Neutrophil (primary cell): ENCODE data around the gene ABCC12.
"Not testable (repeated sequence)": the region's sequence is repeated elsewhere in the genome, so short reads cannot be mapped to it uniquely, and the experiment has no call there.

ENCODE experiments used
- H3K27ac ChIP-seq: fragments of 200-600 bp; sonication (generic); 2 replicates; pipeline ENCODE4 v1.5.1; 2016; ENCODE audit warnings: mild to moderate bottlenecking, moderate library complexity
- H3K27me3 ChIP-seq: fragments of 200-600 bp; sonication (generic); 2 replicates; pipeline ENCODE4 v1.6.0; 2016; ENCODE audit warnings: mild to moderate bottlenecking
- H3K36me3 ChIP-seq: fragments of 200-600 bp; sonication (generic); 2 replicates; pipeline ENCODE4 v1.5.1; 2017
- H3K4me1 ChIP-seq, 2 experiments: fragments of 200-600 bp in 1 of 2; sonication (generic) in 1 of 2; 1 replicate in 1 of 2; 2 replicates in 1 of 2; pipeline versions ENCODE4 v1.5.1 to v1.6.1; 2013 to 2016; ENCODE audit warnings: low read depth in 1 of 2, low read length in 1 of 2, mild to moderate bottlenecking in 1 of 2, moderate library complexity in 1 of 2; ENCODE audit not compliant: control insufficient read depth in 1 of 2, insufficient read depth in 1 of 2
- H3K4me3 ChIP-seq, 2 experiments: fragments of 200-600 bp in 1 of 2; sonication (generic) in 1 of 2; 1 replicate in 1 of 2; 2 replicates in 1 of 2; pipeline ENCODE4 v1.5.1; 2013 to 2016; ENCODE audit warnings: low read depth in 1 of 2, low read length in 1 of 2, mild to moderate bottlenecking in 1 of 2, moderate library complexity in 1 of 2
- H3K9me3 ChIP-seq: fragments of 200-600 bp; sonication (generic); 2 replicates; pipeline ENCODE4 v1.5.1; 2016
- TF ChIP-seq, protein P1 (sequence below): fragments of 200-600 bp; sonication (generic); IDR thresholded peaks from 2 replicates; pipeline ENCODE4 v1.5.1; 2016; ENCODE audit warnings: antibody characterized with exemption

The ABCC12 gene

DNA sequence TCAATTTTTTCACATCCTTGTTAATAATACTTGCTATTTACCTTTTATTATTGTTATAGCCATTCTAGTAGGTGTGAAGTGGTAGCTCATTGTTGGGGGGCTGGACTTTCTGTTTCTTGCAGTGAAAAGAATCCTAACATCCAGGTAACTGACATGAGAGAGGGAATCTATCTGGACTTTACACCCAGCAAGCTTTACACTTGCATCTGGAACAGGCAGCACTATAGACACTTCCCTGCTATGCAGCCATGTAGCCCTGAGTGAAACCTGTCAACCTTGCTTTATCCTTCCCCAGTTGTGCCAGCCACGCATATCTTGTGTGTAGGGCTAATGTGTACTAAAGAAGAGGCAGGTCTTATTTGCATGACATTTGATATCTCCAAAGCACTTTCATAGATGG is 16.9 kb upstream of the ABCC12 start:
- TF ChIP-seq, protein P1, sequence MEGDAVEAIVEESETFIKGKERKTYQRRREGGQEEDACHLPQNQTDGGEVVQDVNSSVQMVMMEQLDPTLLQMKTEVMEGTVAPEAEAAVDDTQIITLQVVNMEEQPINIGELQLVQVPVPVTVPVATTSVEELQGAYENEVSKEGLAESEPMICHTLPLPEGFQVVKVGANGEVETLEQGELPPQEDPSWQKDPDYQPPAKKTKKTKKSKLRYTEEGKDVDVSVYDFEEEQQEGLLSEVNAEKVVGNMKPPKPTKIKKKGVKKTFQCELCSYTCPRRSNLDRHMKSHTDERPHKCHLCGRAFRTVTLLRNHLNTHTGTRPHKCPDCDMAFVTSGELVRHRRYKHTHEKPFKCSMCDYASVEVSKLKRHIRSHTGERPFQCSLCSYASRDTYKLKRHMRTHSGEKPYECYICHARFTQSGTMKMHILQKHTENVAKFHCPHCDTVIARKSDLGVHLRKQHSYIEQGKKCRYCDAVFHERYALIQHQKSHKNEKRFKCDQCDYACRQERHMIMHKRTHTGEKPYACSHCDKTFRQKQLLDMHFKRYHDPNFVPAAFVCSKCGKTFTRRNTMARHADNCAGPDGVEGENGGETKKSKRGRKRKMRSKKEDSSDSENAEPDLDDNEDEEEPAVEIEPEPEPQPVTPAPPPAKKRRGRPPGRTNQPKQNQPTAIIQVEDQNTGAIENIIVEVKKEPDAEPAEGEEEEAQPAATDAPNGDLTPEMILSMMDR: no peak
- Histone ChIP-seq H3K9me3 (no peaks in the 10 kb centered on the region), H3K27ac (no peak overlapping the region), H3K4me1 (peaks cover 25 to 33% of the 10 kb centered on the region in 2 experiments), H3K4me3 (no peak overlapping the region), H3K27me3 (no peaks in the 10 kb centered on the region), H3K36me3 (no peaks in the 10 kb centered on the region)

DNA sequence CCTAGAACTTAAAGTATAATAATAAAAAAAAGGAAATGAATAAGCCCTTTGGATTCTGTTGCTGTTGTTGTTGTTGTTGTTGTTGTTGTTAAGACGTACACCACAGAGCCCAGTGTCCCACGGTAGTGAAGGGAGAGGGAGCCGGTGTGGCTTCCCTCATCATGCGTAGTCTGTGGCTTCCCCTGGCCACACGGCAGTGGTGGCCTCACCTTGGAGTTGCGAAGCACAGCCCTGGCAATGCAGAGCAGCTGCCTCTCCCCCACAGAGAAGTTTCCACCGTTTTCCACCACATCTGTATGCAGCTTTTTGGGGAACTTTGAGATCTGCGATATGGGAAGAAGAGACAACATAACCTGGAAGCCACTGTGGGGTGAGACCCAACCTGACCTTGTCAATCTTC is 14.1 kb upstream of the ABCC12 start:
- H3K4me1 ChIP-seq: peaks cover 53 to 61% of the 10 kb centered on the region in 2 experiments
- H3K4me3 ChIP-seq: no peak overlapping the region
- H3K27ac ChIP-seq: peak overlapping the region; percentile 62
- no peaks in the 10 kb centered on the region for H3K27me3 ChIP-seq
- TF ChIP-seq, protein P1: no peak
- H3K36me3 ChIP-seq: no peaks in the 10 kb centered on the region
- H3K9me3 ChIP-seq: no peaks in the 10 kb centered on the region

DNA sequence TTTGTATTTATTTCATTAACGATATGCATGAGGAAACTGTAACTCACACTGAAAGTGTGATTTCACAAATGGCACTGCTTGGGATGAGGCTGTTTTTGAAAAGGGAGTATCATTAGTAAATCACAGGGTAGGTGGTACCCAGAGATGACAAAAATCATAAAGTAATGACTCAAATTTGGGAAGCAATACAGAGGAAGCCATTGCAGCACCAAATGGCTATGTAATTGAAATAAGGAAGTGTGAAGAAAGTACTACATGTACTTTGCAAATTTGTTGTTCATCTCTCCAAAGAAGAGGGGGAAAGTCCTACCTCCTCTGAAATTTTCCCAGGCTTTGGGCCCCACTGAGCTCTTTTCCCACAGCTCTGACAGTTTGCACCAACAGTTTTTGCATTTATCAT is 12.3 kb upstream of the ABCC12 start:
- Histone ChIP-seq H3K27ac (peak overlapping the region; percentile 78), H3K27me3 (no peaks in the 10 kb centered on the region), H3K36me3 (no peaks in the 10 kb centered on the region), H3K4me1 (peaks cover 55 to 65% of the 10 kb centered on the region in 2 experiments), H3K4me3 (peak overlapping the region in 1 of 2 experiments; percentile 11), H3K9me3 (no peaks in the 10 kb centered on the region)
- TF ChIP-seq, protein P1: no peak

DNA sequence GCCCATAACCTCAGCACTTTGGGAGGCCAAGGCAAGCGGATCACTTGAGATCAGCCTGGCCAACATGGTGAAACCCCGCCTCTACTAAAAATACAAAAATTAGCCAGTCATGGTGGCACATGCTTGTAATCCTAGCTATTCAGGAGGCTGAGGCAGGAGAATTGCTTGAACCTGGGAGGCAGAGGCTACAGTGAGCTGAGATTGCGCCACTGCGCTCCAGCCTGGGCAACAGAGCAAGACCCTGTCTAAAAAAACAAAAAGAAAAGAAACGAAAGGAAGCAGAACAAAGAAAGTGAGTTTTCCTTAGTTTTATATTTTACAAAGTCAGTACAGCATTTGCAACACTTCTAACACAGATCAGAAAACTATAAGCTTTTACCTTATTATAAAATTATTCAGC is 10.8 kb upstream of the ABCC12 start:
- H3K4me3 ChIP-seq, H3K27me3 ChIP-seq, H3K36me3 ChIP-seq, H3K9me3 ChIP-seq: not testable (repeated sequence)
- H3K4me1 ChIP-seq: peaks cover 55 to 65% of the 10 kb centered on the region in 2 experiments
- peak overlapping the region; percentile 78 for H3K27ac ChIP-seq

DNA sequence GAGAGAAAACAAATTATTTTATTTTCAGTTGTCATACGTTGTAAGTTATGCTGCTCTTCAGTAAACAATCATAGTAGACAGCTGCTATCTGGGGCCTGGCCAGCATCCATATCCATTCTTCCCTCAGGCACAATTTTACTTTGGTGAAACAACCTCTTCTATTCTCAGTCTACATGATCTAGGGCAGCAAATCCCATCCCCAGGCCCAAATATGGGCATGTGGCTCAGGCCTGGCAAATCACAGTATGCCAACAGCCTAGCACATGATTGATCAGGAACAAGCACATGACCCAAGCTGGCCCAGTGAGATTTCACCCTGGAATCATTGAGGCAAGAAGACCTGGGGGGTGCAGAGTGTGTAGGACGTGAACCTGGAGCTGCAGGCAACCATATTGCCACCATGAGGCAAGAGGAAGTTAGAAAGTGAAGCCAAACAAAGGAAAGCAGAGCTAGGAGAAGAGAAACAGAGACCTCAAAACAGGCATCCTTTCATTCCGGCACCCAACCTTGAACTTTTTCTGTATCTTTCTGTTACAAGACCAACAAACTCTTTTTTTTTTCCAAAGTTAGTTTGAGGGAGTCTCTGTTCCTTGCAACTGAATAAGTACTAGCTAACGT is 10.3 kb upstream of the ABCC12 start:
- H3K4me3 ChIP-seq: no peak overlapping the region
- H3K27me3 ChIP-seq: no peaks in the 10 kb centered on the region
- TF ChIP-seq, protein P1: peak; percentile 12
- peaks cover 55 to 62% of the 10 kb centered on the region in 2 experiments for H3K4me1 ChIP-seq
- H3K27ac ChIP-seq: peak overlapping the region; percentile 78
- no peaks in the 10 kb centered on the region for H3K36me3 ChIP-seq
- H3K9me3 ChIP-seq: no peaks in the 10 kb centered on the region

DNA sequence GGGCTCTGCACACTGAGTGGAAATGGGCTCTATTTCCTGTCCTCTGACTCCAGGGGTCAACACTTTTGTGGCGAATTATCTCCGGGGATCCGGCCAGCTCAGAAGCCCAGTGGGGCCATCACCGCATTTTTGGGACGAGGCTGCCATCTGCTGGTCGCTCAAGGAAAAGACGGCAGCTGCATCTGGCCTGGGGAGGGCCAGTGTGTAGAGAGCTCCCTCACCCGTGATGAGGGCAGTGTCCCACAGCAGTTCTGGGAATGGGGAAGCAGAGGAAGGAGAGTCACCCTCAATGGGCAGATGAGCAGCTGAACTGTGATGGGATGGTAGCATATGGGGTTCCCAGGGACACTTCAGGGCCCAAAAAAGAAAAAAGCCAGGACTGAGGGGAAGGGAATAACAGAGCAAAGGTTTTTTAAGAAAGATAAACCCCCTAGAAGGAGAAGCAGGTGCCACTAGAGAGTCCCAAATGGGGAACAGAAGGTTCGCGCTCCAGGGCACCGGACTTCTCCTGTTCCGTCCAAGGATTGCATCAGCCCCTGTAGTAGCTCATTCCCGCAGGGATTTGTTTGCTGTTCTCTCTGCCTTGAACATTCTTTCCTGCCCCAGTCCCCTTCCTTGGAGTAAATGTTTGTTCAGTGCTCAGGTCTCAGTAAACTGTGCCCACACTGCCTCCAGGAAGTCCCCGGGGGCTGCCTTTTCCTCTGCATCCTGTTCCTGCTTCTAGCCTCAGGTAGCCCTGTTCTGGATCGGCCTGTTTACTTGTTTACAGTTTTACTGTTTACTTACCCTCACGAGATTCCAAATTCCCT is 9.3 kb upstream of the ABCC12 start:
- Histone ChIP-seq H3K4me3 (peak overlapping the region in 1 of 2 experiments; percentile 13), H3K27ac (peak overlapping the region; percentile 78), H3K36me3 (no peaks in the 10 kb centered on the region), H3K27me3 (peaks cover 6% of the 10 kb centered on the region), H3K9me3 (no peaks in the 10 kb centered on the region), H3K4me1 (peaks cover 49 to 53% of the 10 kb centered on the region in 2 experiments)
- TF ChIP-seq, protein P1: peak; percentile 88
